HFFc6 (cell line): ENCODE results near the gene PIK3R1. TPM values are rescaled to one million over a fixed set of nuclear protein-coding genes. Genes with fewer than 3 reads are reported as not detected.
A peak's percentile ranks its signal among the peaks of the same experiment; 100 is the strongest.
"Not testable (repeated sequence)": the region's sequence is repeated elsewhere in the genome, so short reads cannot be mapped to it uniquely, and the experiment has no call there.

Experiments used
- DNase-seq: peaks from one replicate; pipeline ENCODE4 v3.0.0-alpha.2; 2018
- H3K27ac Mint-ChIP-seq: 2 replicates; pipeline ENCODE4 v1.8.0; 2020; ENCODE audit warnings: mild to moderate bottlenecking, mixed read lengths
- H3K27me3 Mint-ChIP-seq: 2 replicates; pipeline ENCODE4 v1.8.0; 2021; ENCODE audit warnings: mild to moderate bottlenecking, moderate library complexity, mixed read lengths; ENCODE audit not compliant: insufficient read depth
- H3K36me3 Mint-ChIP-seq: 2 replicates; pipeline ENCODE4 v1.8.0; 2021; ENCODE audit warnings: low read depth, mixed read lengths
- H3K4me1 Mint-ChIP-seq: 2 replicates; pipeline ENCODE4 v1.8.0; 2020; ENCODE audit warnings: low read depth, mixed read lengths
- H3K4me3 Mint-ChIP-seq: 2 replicates; pipeline ENCODE4 v1.8.0; 2020; ENCODE audit warnings: mild to moderate bottlenecking, moderate library complexity, mixed read lengths
- H3K9me3 Mint-ChIP-seq: 2 replicates; pipeline ENCODE4 v1.8.0; 2020; ENCODE audit warnings: mild to moderate bottlenecking, mixed read lengths
- total RNA-seq, 6 experiments: library from RNA; stranded (reverse); fragmentation: NEBNext Ultra II Directional; extraction: Animal tissue kit (Norgen Biotek cat#: 25700); gene quantifications; 2 replicates in 1 of 6; 3 replicates in 5 of 6; pipeline ENCODE4 v1.2.3, GENCODE V29; 2021
- TF ChIP-seq, protein P1 (sequence below): fragments of 200-600 bp; sonication (generic); IDR thresholded peaks from 2 replicates; pipeline ENCODE4 v1.5.0; 2021; ENCODE audit warnings: antibody characterized with exemption, mild to moderate bottlenecking

The PIK3R1 gene
- total RNA-seq, 6 experiments from 2014 or later, result 19.6 to 26.4 (median 22.4) TPM

DNA sequence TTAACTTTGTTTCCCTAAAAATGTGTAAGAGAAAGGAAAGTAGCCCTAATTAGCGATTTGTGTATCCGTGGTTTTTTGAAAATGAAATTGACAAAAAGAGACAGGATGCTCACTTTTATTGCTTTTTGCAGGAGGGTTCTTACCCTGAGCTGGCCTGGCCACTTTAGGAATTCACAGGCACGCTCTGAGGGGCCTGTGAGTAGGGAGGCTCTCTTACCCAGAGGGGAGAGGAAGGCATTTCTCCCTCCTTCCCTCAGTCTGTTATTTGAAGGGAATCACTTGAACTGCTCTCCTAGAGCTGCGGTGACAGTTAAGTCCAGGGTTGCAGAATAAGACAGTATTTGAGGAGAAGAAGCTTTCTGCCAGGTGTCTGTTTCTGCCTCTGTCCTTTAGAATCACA lies 16.7 kb downstream of the PIK3R1 start:
- Mint-ChIP-seq H3K27me3 (peaks cover 2% of the 10 kb centered on the region; the same call in 1 of the 2 replicates), H3K36me3 (peaks cover 5% of the 10 kb centered on the region; the same call in 1 of the 2 replicates), H3K27ac (no peak overlapping the region), H3K9me3 (no peaks in the 10 kb centered on the region), H3K4me1 (peaks cover 21% of the 10 kb centered on the region; the same call in 1 of the 2 replicates), H3K4me3 (no peak overlapping the region)
- TF ChIP-seq, protein P1, sequence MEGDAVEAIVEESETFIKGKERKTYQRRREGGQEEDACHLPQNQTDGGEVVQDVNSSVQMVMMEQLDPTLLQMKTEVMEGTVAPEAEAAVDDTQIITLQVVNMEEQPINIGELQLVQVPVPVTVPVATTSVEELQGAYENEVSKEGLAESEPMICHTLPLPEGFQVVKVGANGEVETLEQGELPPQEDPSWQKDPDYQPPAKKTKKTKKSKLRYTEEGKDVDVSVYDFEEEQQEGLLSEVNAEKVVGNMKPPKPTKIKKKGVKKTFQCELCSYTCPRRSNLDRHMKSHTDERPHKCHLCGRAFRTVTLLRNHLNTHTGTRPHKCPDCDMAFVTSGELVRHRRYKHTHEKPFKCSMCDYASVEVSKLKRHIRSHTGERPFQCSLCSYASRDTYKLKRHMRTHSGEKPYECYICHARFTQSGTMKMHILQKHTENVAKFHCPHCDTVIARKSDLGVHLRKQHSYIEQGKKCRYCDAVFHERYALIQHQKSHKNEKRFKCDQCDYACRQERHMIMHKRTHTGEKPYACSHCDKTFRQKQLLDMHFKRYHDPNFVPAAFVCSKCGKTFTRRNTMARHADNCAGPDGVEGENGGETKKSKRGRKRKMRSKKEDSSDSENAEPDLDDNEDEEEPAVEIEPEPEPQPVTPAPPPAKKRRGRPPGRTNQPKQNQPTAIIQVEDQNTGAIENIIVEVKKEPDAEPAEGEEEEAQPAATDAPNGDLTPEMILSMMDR, result no peak
- DNase-seq, result no peak

DNA sequence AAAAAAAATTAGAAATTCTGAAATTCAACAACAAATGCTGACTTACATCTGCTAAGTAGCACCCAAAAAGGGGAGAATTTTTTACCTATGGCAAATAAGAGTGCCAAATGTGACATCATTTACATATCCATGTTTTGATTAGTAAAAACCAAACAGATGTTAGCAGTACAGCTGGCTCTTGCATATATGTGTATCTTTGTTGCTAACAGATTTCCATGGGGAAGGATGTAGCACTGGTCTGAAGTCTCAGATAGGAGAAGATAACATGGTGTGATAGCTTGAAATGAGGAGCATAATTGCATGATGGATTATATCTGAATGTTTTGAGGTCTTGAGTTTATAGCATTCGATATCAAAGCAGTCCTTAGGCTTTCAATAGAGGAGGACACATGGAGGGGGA lies 17.5 kb downstream of the PIK3R1 start:
- Mint-ChIP-seq H3K36me3 (no peaks in the 10 kb centered on the region), H3K27me3 (peaks cover 2% of the 10 kb centered on the region; the same call in 1 of the 2 replicates), H3K9me3 (no peaks in the 10 kb centered on the region), H3K4me1 (peaks cover 29% of the 10 kb centered on the region), H3K27ac (no peak overlapping the region), H3K4me3 (no peak overlapping the region)
- TF ChIP-seq, protein P1, result no peak
- no peak for DNase-seq

DNA sequence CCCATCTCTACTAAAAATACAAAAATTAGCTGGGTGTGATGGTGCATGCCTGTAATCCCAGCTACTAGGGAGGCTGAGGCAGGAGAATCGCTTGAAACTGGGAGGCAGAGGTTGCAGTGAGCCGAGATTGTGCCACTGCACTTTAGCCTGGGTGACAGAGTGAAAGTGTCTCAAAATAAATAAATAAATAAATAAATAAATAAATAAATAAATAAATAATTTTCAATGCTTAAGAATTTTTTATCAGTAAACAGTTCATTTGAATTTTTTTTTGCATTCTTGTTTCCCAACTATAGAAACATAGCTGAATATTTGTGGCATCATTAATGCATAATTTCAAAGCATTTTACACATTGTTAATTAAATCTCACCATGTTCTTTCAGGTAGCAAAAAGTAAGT lies 19.7 kb downstream of the PIK3R1 start:
- not testable (repeated sequence) for H3K27ac Mint-ChIP-seq, H3K36me3 Mint-ChIP-seq, DNase-seq, H3K27me3 Mint-ChIP-seq, H3K4me3 Mint-ChIP-seq, H3K9me3 Mint-ChIP-seq
- H3K4me1 Mint-ChIP-seq, result peaks cover 40% of the 10 kb centered on the region

DNA sequence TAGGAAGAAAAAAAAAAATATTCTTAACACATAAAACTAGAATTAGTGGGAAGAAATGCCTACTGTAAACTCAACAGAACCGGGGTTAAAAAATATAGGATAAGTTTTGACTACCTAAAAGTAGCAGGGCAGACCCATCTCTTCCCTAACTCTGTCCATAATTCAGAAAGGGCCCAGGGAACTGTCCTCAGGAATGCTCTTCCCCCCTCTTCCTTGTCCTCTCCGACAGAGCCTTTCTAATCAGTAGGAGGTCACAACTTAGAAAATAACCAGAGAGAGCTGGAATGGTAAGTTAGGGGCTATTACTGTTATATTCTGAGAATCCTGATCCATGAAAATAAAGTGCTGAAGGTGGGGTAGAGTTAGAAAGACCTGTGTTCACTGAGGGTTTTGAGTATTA lies 22.2 kb downstream of the PIK3R1 start:
- Mint-ChIP-seq H3K9me3 (no peaks in the 10 kb centered on the region), H3K27me3 (peaks cover 2% of the 10 kb centered on the region; the same call in 1 of the 2 replicates), H3K36me3 (peaks cover 9% of the 10 kb centered on the region), H3K4me3 (peak overlapping the region; percentile 8; the same call in 1 of the 2 replicates), H3K27ac (no peak overlapping the region), H3K4me1 (peaks cover 58% of the 10 kb centered on the region)
- no peak for DNase-seq
- TF ChIP-seq, protein P1, result no peak

DNA sequence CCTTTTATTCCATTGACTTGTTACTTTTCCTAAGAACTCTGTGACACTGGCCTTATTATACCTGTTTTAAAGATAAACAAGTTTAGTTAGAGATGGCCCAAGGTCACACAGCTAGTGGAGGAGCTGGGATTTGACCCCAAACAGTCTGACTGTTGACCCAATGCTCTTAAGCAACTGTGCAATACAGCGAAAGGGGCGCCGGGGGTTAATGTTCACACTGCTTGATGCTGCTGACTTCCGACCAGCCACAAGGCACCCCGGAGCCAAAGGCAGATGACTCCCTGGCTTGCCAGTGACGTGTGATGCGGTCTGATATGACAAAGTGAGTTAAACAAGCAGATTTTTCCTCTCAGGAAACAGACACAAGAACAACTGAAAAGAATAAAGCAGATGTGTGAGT lies 23.9 kb downstream of the PIK3R1 start:
- Mint-ChIP-seq H3K27me3 (peaks cover 2% of the 10 kb centered on the region; the same call in 1 of the 2 replicates), H3K4me1 (peaks cover 76% of the 10 kb centered on the region), H3K36me3 (peaks cover 16% of the 10 kb centered on the region), H3K27ac (peak overlapping the region; percentile 78), H3K4me3 (peak overlapping the region; percentile 71), H3K9me3 (no peaks in the 10 kb centered on the region)
- TF ChIP-seq, protein P1, result no peak
- DNase-seq, result peak; percentile 80

DNA sequence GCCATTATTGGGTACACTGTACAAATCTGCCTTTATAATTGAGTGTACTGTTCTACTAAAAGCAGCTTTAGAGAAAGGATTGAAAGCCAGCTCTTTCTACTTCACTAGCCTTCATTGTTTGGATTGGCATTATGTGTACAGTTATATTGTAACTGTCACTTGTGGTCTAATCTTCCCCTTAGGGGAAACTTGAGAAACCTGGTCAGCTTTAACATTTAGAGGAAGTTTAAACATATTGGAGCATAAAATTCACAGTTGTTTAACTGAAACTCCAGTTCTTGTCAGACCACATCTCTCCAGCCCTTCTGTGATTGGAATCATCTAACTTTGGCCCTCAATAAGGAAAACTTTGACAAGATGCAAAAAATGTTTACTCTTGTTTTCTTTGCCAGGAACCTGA lies 24.6 kb downstream of the PIK3R1 start:
- peak overlapping the region; percentile 75 for H3K27ac Mint-ChIP-seq
- DNase-seq, result no peak
- TF ChIP-seq, protein P1, result no peak
- H3K36me3 Mint-ChIP-seq, result peaks cover 16% of the 10 kb centered on the region
- peaks cover 2% of the 10 kb centered on the region; the same call in 1 of the 2 replicates for H3K27me3 Mint-ChIP-seq
- H3K4me1 Mint-ChIP-seq, result peaks cover 83% of the 10 kb centered on the region
- H3K4me3 Mint-ChIP-seq, result peak overlapping the region; percentile 30
- no peaks in the 10 kb centered on the region for H3K9me3 Mint-ChIP-seq
